Gastroesophageal sphincter (tissue), 3 donors: ENCODE data around the gene MAN1A1.

Source experiments
- POLR2A ChIP-seq, 2 donors: fragments of 450-650 bp; IDR thresholded peaks; one replicate each; pipeline ENCODE4 v1.6.1; 2017; ENCODE audit warnings: antibody characterized with exemption in 2 of 2, mild to moderate bottlenecking in 2 of 2, moderate library complexity in 1 of 2
- POLR2AphosphoS5 ChIP-seq: sonication (generic); formaldehyde crosslinking; IDR thresholded peaks from one replicate; pipeline ENCODE4 v1.6.1; 2017; ENCODE audit warnings: antibody characterized with exemption
- TF ChIP-seq, protein P1 (sequence below), 4 experiments: fragments of 200-600 bp in 2 of 4; fragments of 450-650 bp in 2 of 4; sonication (generic) in 1 of 4; IDR thresholded peaks; one replicate each; pipeline ENCODE4 v1.5.1; 2017 to 2019; ENCODE audit warnings: antibody characterized with exemption in 4 of 4, mild to moderate bottlenecking in 2 of 4, moderate library complexity in 2 of 4

DNA sequence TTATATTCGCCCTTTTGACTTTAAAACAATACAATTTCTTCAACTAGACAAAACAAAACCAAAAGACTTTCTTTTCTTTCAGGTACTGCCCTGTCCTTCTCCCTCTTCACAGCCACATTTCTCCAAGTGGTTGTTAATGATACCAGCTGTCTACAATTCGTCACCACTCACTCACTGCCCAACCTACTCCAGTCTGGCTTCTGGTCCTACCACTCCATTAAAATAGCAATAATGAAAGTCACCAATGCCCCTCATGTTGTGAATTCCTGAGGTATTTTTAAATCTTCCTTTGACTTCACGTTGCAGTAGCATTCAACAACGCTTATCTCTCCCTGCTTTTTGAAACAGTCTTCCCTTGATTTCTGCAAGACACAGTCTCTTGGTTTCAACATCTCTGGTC lies 11.6 kb upstream of the MAN1A1 start:
- TF ChIP-seq POLR2AphosphoS5 (no peak), POLR2A (IDR thresholded peaks at IDR 0.05) (no peak)
- TF ChIP-seq, protein P1, sequence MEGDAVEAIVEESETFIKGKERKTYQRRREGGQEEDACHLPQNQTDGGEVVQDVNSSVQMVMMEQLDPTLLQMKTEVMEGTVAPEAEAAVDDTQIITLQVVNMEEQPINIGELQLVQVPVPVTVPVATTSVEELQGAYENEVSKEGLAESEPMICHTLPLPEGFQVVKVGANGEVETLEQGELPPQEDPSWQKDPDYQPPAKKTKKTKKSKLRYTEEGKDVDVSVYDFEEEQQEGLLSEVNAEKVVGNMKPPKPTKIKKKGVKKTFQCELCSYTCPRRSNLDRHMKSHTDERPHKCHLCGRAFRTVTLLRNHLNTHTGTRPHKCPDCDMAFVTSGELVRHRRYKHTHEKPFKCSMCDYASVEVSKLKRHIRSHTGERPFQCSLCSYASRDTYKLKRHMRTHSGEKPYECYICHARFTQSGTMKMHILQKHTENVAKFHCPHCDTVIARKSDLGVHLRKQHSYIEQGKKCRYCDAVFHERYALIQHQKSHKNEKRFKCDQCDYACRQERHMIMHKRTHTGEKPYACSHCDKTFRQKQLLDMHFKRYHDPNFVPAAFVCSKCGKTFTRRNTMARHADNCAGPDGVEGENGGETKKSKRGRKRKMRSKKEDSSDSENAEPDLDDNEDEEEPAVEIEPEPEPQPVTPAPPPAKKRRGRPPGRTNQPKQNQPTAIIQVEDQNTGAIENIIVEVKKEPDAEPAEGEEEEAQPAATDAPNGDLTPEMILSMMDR (IDR thresholded peaks at IDR 0.05) = no peak
